GM21423 (cell line): ENCODE measurements around the gene CNTN2.

Experiments used
- ATAC-seq: cut with Tn5 transposase; IDR thresholded peaks from one replicate; pipeline ENCODE4 v1.9.1; 2021; ENCODE audit warnings: mild to moderate bottlenecking, moderate library complexity; ENCODE audit not compliant: unreplicated experiment

Gene CNTN2

GRCh38 chr1:205053296-205053695 is 10.3 kb downstream of the CNTN2 start:
- ATAC-seq, result no peak

GRCh38 chr1:205054013-205054412 is 11.0 kb downstream of the CNTN2 start:
- ATAC-seq, result no peak

- no peak for ATAC-seq
Measured at GRCh38 chr1:205056188-205056611, 13.2 kb downstream of the CNTN2 start.

GRCh38 chr1:205056956-205057568 is 14.1 kb downstream of the CNTN2 start:
- no peak for ATAC-seq

- no peak for ATAC-seq
Measured at GRCh38 chr1:205057808-205058575, 15.0 kb downstream of the CNTN2 start.

DNA sequence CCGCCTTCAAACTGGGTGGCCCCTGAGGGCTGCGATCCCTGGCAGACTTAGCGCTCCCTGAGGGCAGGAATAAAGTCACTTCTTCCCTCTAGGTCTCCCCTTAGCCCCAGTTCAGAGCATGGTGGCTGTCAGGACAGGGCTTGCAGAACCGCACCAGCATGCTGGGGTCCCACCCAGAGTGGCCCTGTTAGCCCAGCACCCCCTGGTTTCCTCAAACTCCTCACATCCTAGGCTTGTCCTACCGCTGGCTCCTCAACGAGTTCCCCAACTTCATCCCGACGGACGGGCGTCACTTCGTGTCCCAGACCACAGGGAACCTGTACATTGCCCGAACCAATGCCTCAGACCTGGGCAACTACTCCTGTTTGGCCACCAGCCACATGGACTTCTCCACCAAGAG is 15.8 kb downstream of the CNTN2 start:
- ATAC-seq, result no peak

- no peak for ATAC-seq
Measured at GRCh38 chr1:205059660-205060059, 16.6 kb downstream of the CNTN2 start.

DNA sequence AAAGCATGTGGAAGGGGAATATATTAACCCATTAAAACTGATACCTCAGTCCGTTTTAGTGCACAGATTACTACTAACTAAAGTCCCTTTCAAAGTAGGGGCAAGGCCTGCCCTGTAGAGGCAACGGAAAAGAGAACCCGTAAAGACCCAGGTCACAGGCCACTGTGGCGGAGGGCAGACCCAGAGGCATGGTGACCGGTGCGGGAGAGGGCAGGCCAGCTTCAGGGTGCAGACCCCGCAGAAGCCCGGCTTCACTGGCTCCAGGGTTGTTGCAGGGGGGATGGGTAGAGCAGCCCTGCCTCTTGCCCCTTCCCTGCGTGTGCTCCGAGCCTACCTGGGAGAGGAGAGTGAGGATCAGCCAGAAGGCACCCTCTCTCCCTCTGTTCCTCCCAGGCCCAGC is 17.7 kb downstream of the CNTN2 start:
- no peak for ATAC-seq

GRCh38 chr1:205061227-205061626 is 18.2 kb downstream of the CNTN2 start:
- ATAC-seq, result no peak

GRCh38 chr1:205061665-205062069 is 18.7 kb downstream of the CNTN2 start:
- no peak for ATAC-seq

GRCh38 chr1:205062319-205062718 is 19.3 kb downstream of the CNTN2 start:
- no peak for ATAC-seq

DNA sequence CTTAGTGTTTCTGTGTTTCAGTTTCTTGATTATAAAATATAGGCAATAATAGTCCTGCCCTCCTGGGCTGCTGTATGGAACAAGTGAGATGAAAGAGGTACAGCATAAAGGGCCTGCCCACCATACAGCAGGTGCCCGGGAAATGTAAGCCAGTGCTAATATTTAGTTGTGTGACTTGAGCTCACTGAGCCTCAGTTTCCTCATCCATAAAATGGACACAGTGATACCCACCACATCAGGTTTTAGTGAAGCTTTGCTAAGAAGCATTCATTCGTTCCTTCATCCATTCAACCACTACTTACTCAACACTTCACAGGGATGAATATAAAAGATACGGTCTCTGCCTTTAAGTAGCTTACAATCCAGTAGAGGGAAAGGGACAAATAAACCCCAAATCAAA is 19.9 kb downstream of the CNTN2 start:
- no peak for ATAC-seq

GRCh38 chr1:205064301-205064700 is 21.3 kb downstream of the CNTN2 start:
- ATAC-seq, result no peak

- ATAC-seq, result no peak
Measured at GRCh38 chr1:205064741-205065316, 21.8 kb downstream of the CNTN2 start.

DNA sequence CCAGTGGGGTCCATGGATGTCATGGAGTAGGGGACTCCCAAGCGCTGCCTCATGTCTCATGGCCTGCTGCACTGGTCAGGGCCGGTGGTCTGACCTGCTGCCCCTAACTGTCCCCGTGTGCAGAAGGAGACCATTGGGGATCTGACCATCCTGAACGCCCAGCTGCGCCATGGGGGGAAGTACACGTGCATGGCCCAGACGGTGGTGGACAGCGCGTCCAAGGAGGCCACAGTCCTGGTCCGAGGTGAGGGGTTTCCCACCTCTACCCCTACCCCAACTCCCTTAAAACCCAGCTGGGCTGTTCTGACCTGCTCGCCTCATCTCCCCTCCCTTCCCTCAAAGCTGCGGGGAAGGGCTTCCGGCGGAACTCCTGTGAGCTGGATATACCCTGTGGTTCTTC is 22.7 kb downstream of the CNTN2 start:
- no peak for ATAC-seq

DNA sequence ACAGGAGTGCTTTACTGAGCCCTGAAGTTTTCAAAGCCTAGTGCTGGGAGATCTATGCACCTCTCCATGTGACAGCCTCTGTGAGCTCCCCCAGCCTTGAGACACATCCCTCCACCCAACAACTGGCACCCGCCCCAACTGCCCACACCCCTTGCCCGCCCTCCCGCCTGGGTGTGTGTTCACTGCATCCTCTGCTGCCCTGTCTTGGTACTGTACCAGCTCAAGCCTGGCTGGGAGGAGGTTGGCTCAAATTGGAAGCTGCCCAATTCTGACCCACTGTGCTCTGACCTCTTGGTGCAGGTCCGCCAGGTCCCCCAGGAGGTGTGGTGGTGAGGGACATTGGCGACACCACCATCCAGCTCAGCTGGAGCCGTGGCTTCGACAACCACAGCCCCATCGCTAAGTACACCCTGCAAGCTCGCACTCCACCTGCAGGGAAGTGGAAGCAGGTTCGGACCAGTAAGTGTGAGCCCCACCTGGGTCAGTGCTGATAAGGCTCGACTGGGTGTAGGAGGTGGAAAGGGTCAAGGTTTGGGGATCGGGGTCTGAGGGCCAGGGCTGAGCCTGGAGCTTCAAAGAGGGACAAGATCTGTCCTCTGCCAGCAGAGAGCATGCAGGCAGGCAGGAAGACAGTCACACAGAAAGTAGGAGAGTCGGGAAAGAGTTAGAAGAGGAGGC is 23.3 kb downstream of the CNTN2 start:
- no peak for ATAC-seq

- ATAC-seq, result no peak
Measured at GRCh38 chr1:205067031-205067430, 24.0 kb downstream of the CNTN2 start.

GRCh38 chr1:205068001-205068400 is 25.0 kb downstream of the CNTN2 start:
- no peak for ATAC-seq

DNA sequence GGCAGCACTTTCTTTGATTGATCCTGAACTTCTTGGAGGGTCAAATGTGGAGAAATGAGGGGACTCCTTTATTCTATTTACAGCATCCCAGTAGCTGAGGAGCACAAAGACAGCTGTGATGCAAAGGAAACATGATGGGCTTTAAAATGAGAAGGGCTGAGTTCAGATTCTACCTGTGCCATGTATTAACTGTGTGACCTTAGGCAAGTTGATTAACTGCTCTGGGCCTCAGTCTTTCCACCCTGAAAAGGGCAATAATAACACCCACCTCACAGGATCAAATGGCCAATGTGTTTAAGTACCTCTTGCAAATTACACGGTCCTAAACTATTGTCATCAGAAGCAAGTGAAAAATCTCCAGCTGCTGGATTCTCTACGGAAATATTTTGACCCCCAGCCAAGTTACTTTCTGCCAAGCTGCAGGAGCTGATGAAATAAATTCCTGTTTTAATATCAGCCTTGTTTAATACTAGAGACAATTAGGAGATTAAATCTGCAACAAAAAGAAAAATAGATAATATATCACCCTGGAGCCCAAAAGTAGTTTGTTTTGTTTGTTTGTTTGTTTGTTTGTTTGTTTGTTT is 25.5 kb downstream of the CNTN2 start:
- ATAC-seq, result no peak

DNA sequence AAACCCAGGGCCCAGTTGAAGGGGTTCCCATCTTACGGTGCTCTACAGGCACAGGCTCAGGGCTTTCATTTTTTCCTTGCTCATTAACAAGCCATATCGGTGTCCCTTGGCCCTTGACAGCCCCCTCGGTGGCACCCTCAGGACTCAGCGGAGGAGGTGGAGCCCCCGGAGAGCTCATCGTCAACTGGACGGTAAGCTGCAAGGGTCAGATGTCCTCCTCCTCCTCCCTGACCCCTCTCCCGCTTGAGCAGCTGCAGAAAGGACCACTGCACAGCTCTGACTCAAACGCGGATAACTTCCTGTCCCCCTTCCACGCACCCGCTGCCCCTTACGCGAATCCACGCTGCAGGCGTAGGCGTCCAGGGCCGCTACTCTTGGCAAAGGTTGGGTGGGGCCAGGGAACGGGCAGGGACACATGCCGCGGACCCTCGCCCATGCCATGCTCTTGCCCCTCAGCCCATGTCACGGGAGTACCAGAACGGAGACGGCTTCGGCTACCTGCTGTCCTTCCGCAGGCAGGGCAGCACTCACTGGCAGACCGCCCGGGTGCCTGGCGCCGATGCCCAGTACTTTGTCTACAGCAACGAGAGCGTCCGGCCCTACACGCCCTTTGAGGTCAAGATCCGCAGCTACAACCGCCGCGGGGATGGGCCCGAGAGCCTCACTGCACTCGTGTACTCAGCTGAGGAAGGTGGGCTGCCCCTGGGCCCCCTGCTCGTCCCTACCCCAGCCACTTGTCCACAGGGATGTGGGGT is 26.5 kb downstream of the CNTN2 start:
- ATAC-seq, result no peak

GRCh38 chr1:205071028-205071409 is 28.0 kb downstream of the CNTN2 start:
- ATAC-seq, result no peak
